K562 (cell line): ENCODE data around the gene GALNT12. TPM values are rescaled to one million over a fixed set of nuclear protein-coding genes. Genes with fewer than 3 reads are reported as not detected.
A peak's percentile ranks its signal among the peaks of the same experiment; 100 is the strongest.

Source experiments
- ATAC-seq: fragments of 200-7000 bp; cut with Tn5 transposase; 3 replicates; pipeline ENCODE4 v1.9.1; 2020; ENCODE audit warnings: moderate library complexity
- BruUV-seq: library from RNA; stranded (reverse); fragments of 400-500 nt; replicated peaks from 2 replicates; lab custom pipeline; 2021; lab: Mats Ljungman, UMichigan
- CTCF ChIA-PET: fragments of 300-600 bp; formaldehyde crosslinking; extraction: SDS; loops from one replicate; lab custom pipeline; 2021; ENCODE audit warnings: low intra/inter-chr PET ratio; lab: Yijun Ruan, JAX
- POLR2A ChIA-PET: fragments of 300-600, 350-650 bp; sonication (Branson Sonifier 250); formaldehyde crosslinking; extraction: SDS; loops from one replicate; lab custom pipeline; 2021; ENCODE audit warnings: antibody characterized with exemption, inconsistent platforms; lab: Yijun Ruan, JAX
- DNase-seq, 4 experiments: peaks; one replicate each; pipeline versions ENCODE4 v3.0.0 to v3.0.0-alpha.2; 2011 to 2018; ENCODE audit warnings: low spot score in 3 of 4, mixed read lengths in 3 of 4; ENCODE audit errors: extremely low read depth in 1 of 4
- FAIRE-seq: peaks from 2 replicates; lab custom pipeline; 2011; peaks lifted over from hg19 to GRCh38; lab: Jason Lieb, UNC
- H2AFZ ChIP-seq: 2 replicates; pipeline ENCODE4 v1.6.0; 2011; ENCODE audit warnings: low read depth, low read length, control low read depth, inconsistent platforms
- H3K27ac ChIP-seq: fragments of 200-600 bp; 3 replicates; pipeline ENCODE4 v1.8.0; 2011; ENCODE audit warnings: low read depth, mild to moderate bottlenecking, control low read depth, inconsistent platforms, low read length, moderate library complexity, mixed read lengths; ENCODE audit errors: extremely low read depth
- H3K27me3 ChIP-seq, 2 experiments: fragments of 300-600 bp in 1 of 2; 2 replicates in 1 of 2; 3 replicates in 1 of 2; pipeline versions ENCODE4 v1.6.0 to v1.8.0; 2011; ENCODE audit warnings: inconsistent platforms in 2 of 2, low read length in 2 of 2, mild to moderate bottlenecking in 1 of 2, mixed read lengths in 1 of 2, moderate library complexity in 1 of 2; ENCODE audit not compliant: control insufficient read depth in 2 of 2, insufficient read depth in 2 of 2
- H3K36me3 ChIP-seq: fragments of 300-600 bp; 3 replicates; pipeline ENCODE4 v1.8.0; 2011; ENCODE audit warnings: mild to moderate bottlenecking, low read length, inconsistent platforms; ENCODE audit not compliant: control insufficient read depth, insufficient read depth
- H3K4me1 ChIP-seq, 2 experiments: fragments of 200-600 bp in 1 of 2; replicated peaks in 1 of 2; 2 replicates in 1 of 2; 3 replicates in 1 of 2; pipeline versions ENCODE4 v1.5.1 to v1.8.0; 2011; ENCODE audit warnings: inconsistent platforms in 2 of 2, low read length in 2 of 2, mild to moderate bottlenecking in 1 of 2, mixed read lengths in 1 of 2, moderate library complexity in 1 of 2; ENCODE audit not compliant: control insufficient read depth in 2 of 2, insufficient read depth in 2 of 2
- H3K4me2 ChIP-seq: 2 replicates; pipeline ENCODE4 v1.6.1; 2011; ENCODE audit warnings: low read length, control low read depth, inconsistent platforms, mixed read lengths; ENCODE audit not compliant: insufficient read depth
- H3K4me3 ChIP-seq: fragments of 200-600 bp; sonication (generic), shearing (Covaris generic); 2 replicates; pipeline ENCODE4 v1.5.1; 2016; ENCODE audit warnings: control low read depth, inconsistent platforms
- H3K79me2 ChIP-seq: fragments of 200-600 bp; 3 replicates; pipeline ENCODE4 v1.8.0; 2011; ENCODE audit warnings: low read length, inconsistent platforms; ENCODE audit not compliant: control insufficient read depth, insufficient read depth
- H3K9ac ChIP-seq, 2 experiments: 2 replicates each; pipeline versions ENCODE4 v1.6.0 to v1.6.1; 2011; ENCODE audit warnings: low read depth in 2 of 2, low read length in 2 of 2, control low read depth in 1 of 2, inconsistent platforms in 1 of 2, mild to moderate bottlenecking in 1 of 2, mixed read lengths in 1 of 2; ENCODE audit not compliant: insufficient read depth in 1 of 2
- H3K9me1 ChIP-seq: one replicate; pipeline ENCODE4 v1.6.0; 2011; ENCODE audit warnings: inconsistent platforms, mild to moderate bottlenecking, low read length, moderate library complexity; ENCODE audit not compliant: control insufficient read depth, insufficient read depth
- H3K9me3 ChIP-seq: replicated peaks from 2 replicates; pipeline ENCODE4 v1.5.1; 2011; ENCODE audit warnings: low read depth, low read length, inconsistent platforms; ENCODE audit not compliant: control insufficient read depth, insufficient read depth
- H4K20me1 ChIP-seq: replicated peaks from 2 replicates; pipeline ENCODE4 v1.6.1; 2011; ENCODE audit warnings: low read length, inconsistent platforms, mixed read lengths; ENCODE audit not compliant: control insufficient read depth, insufficient read depth
- BCOR ChIP-seq: fragments of 450-650 bp; IDR thresholded peaks from 2 replicates; pipeline ENCODE4 v1.6.1; 2016
- CREM ChIP-seq: IDR thresholded peaks from 2 replicates; pipeline ENCODE4 v1.6.1; 2014; ENCODE audit warnings: antibody characterized with exemption, low read depth
- EGR1 ChIP-seq: fragments of 450-650 bp; conservative IDR thresholded peaks from 2 replicates; pipeline ENCODE4 v1.6.1; 2017; ENCODE audit warnings: mild to moderate bottlenecking
- NFIC ChIP-seq: fragments of 450-650 bp; IDR thresholded peaks from 2 replicates; pipeline ENCODE4 v1.6.1; 2017; ENCODE audit warnings: mild to moderate bottlenecking, inconsistent platforms
- PHF8 ChIP-seq: fragments of 200-600 bp; sonication (generic); IDR thresholded peaks from 2 replicates; pipeline ENCODE4 v1.6.1; 2012; ENCODE audit warnings: mixed run types, mild to moderate bottlenecking, inconsistent platforms, low read length, moderate library complexity, borderline replicate concordance
- POLR2G ChIP-seq: fragments of 200-400 bp; formaldehyde crosslinking; IDR thresholded peaks from 2 replicates; pipeline ENCODE4 v1.6.1; 2017; ENCODE audit warnings: low read depth, mild to moderate bottlenecking, antibody characterized with exemption, low read length, moderate library complexity
- SMC3 ChIP-seq: conservative IDR thresholded peaks from 2 replicates; pipeline ENCODE4 v1.6.1; 2011; ENCODE audit warnings: low read depth, low read length, improper control_type of control experiment; ENCODE audit not compliant: insufficient read depth
- SP1 ChIP-seq: sonication (generic); formaldehyde crosslinking; IDR thresholded peaks from 2 replicates; pipeline ENCODE4 v1.8.1; 2022; ENCODE audit warnings: mild to moderate bottlenecking, missing genetic modification reagents
- YY1 ChIP-seq, 3 experiments: IDR thresholded peaks; 2 replicates each; pipeline ENCODE4 v1.6.1; 2011; ENCODE audit warnings: low read length in 2 of 3, mild to moderate bottlenecking in 2 of 3, moderate library complexity in 2 of 3, borderline replicate concordance in 1 of 3, control low read depth in 1 of 3, low read depth in 1 of 3; ENCODE audit not compliant: insufficient read depth in 3 of 3, insufficient replicate concordance in 2 of 3, control insufficient read depth in 1 of 3, insufficient read length in 1 of 3; ENCODE audit errors: extremely low read depth in 1 of 3
- WGBS: fragments of 100-300 bp; shearing (Covaris generic); methylation state at CpG from one replicate; pipeline ENCODE4 v1.1.6; 2016; ENCODE audit warnings: low coverage, mixed read lengths; ENCODE audit not compliant: insufficient coverage; ENCODE audit errors: missing lambda C conversion rate; 5-methylcytosine and 5-hydroxymethylcytosine counted together
- in situ Hi-C: fragments of 300-500 bp; cut with MboI; formaldehyde crosslinking; loops from 4 replicates; pipeline ENCODE4 v1.15.0; 2018; ENCODE audit warnings: inconsistent platforms, mixed read lengths
- intact Hi-C: fragments of 100-400 bp; cut with micrococcal nuclease; formaldehyde crosslinking; loops from 2 replicates; pipeline ENCODE4 v1.14.2; 2022
- polyA plus RNA-seq, 8 experiments: library from polyadenylated mRNA; depleted of rRNA in 4 of 8; stranded (reverse) in 5 of 8; unstranded in 3 of 8; fragments of >200 nt; fragmentation: Nextera tagmentation in 2 of 8; fragmentation: Illumina TruSeq in 1 of 8; extraction: Ambion mirVana in 2 of 8; extraction: Trizol in 1 of 8; gene quantifications; 2 replicates each; pipeline versions ENCODE4 v1.2.1 to v1.2.3, GENCODE V29; 2011 to 2014; ENCODE audit warnings: inconsistent platforms in 1 of 8, missing spikeins in 1 of 8
- total RNA-seq, 7 experiments: library from RNA; depleted of rRNA in 6 of 7; stranded (reverse); fragments of >200 nt in 6 of 7; fragmentation: Illumina TruSeq in 2 of 7; extraction: Trizol in 2 of 7; gene quantifications; 2 replicates each; pipeline versions ENCODE4 v1.2.1 to v1.2.3, GENCODE V29; 2011 to 2021; ENCODE audit warnings: low replicate concordance in 1 of 7
- TF ChIP-seq, protein P1 (sequence below): fragments of 450-650 bp; IDR thresholded peaks from 2 replicates; pipeline ENCODE4 v1.6.1; 2016; ENCODE audit warnings: mild to moderate bottlenecking, moderate library complexity

Gene GALNT12
- total and polyA plus RNA-seq, 9 of the 15 experiments (the other 6 are each of a cell fraction or from before 2014, with no cell fraction given), result 29.7 to 82.9 (median 44.2) TPM

DNA sequence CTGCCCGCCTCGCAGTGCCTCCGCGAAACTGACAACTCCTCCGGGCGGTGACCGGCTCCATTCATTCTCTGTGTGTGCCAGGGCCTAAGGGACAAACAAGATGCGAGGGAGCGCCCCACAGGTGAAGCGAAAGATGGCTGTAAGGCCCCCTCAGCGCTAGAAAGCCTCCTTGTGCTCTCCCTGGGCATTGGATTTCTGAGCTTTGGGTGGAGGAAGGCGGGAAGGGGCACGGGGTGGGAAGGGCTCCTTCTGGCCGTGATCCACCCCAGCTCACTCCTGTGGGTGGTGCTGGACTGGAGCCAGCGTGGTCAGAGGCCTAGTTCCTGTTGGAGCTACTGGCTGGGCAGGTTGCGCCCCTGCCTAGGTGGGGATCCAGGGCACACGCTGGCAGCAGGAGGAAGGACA, 943 bp downstream of the GALNT12 start:
- no peaks in the 10 kb centered on the region; the same call in 1 of the 2 replicates for H3K9me3 ChIP-seq
- ChIA-PET CTCF (interaction anchor here (0.6 kb wide), 1 partner anchor 8 kb away, joined by 5 read pairs; no protein-coding TSS in a partner anchor), POLR2A (interaction anchor here (0.6 to 2.3 kb wide), 10 partner anchors 9 to 1212 kb away, joined by 3 to 8 read pairs (median 4); partner anchors contain the start of gene ANKS6)
- peak; percentile 58 for ATAC-seq
- no peak for FAIRE-seq
- BruUV-seq, result no TSS peak
- WGBS, result 7% methylated on average over 17 of the region's 17 CpGs
- H2AFZ ChIP-seq, result peak overlapping the region; percentile 11
- H3K27me3 ChIP-seq, result no peaks in the 10 kb centered on the region
- H3K79me2 ChIP-seq, result peaks cover 47% of the 10 kb centered on the region
- H3K4me3 ChIP-seq, result peak overlapping the region; percentile 66
- peak overlapping the region; percentile 59 for H3K27ac ChIP-seq
- no peaks in the 10 kb centered on the region for H3K9me1 ChIP-seq
- DNase-seq, result peak; percentile 61 to 75 (median 64)
- H4K20me1 ChIP-seq, result no peaks in the 10 kb centered on the region
- H3K9ac ChIP-seq, result peak overlapping the region; percentile 60 to 94
- H3K4me1 ChIP-seq, result peaks cover 31 to 55% of the 10 kb centered on the region in 2 experiments
- peaks cover 12% of the 10 kb centered on the region; the same call in 2 of the 3 replicates for H3K36me3 ChIP-seq
- in situ Hi-C loops, result no loop called here
- intact Hi-C loops, result loop anchor here (1.0 to 5.0 kb wide), 4 partner anchors 25 to 269 kb away; no protein-coding TSS in a partner anchor
- H3K4me2 ChIP-seq, result peak overlapping the region; percentile 81
- TF ChIP-seq NFIC (peak; percentile 93), SMC3 (no peak), CREM (0 out of 2 replicates have a peak, but pooled peaks have one; percentile 13), BCOR (no peak), POLR2G (peak; percentile 39; the same call in 1 of the 2 replicates), SP1 (no peak), EGR1 (peak; percentile 51), PHF8 (0 out of 2 replicates have a peak, but pooled peaks have one; percentile 13), YY1 (IDR thresholded peaks at IDR 0.05; ENCODE audit: borderline replicate concordance in 1 of 3, control insufficient read depth in 1 of 3, extremely low read depth in 1 of 3, insufficient read depth in 3 of 3, insufficient read length in 1 of 3, insufficient replicate concordance in 2 of 3, low read depth in 1 of 3, low read length in 2 of 3) (peak in 2 of 3 experiments; percentile 12 to 33)
- TF ChIP-seq, protein P1, sequence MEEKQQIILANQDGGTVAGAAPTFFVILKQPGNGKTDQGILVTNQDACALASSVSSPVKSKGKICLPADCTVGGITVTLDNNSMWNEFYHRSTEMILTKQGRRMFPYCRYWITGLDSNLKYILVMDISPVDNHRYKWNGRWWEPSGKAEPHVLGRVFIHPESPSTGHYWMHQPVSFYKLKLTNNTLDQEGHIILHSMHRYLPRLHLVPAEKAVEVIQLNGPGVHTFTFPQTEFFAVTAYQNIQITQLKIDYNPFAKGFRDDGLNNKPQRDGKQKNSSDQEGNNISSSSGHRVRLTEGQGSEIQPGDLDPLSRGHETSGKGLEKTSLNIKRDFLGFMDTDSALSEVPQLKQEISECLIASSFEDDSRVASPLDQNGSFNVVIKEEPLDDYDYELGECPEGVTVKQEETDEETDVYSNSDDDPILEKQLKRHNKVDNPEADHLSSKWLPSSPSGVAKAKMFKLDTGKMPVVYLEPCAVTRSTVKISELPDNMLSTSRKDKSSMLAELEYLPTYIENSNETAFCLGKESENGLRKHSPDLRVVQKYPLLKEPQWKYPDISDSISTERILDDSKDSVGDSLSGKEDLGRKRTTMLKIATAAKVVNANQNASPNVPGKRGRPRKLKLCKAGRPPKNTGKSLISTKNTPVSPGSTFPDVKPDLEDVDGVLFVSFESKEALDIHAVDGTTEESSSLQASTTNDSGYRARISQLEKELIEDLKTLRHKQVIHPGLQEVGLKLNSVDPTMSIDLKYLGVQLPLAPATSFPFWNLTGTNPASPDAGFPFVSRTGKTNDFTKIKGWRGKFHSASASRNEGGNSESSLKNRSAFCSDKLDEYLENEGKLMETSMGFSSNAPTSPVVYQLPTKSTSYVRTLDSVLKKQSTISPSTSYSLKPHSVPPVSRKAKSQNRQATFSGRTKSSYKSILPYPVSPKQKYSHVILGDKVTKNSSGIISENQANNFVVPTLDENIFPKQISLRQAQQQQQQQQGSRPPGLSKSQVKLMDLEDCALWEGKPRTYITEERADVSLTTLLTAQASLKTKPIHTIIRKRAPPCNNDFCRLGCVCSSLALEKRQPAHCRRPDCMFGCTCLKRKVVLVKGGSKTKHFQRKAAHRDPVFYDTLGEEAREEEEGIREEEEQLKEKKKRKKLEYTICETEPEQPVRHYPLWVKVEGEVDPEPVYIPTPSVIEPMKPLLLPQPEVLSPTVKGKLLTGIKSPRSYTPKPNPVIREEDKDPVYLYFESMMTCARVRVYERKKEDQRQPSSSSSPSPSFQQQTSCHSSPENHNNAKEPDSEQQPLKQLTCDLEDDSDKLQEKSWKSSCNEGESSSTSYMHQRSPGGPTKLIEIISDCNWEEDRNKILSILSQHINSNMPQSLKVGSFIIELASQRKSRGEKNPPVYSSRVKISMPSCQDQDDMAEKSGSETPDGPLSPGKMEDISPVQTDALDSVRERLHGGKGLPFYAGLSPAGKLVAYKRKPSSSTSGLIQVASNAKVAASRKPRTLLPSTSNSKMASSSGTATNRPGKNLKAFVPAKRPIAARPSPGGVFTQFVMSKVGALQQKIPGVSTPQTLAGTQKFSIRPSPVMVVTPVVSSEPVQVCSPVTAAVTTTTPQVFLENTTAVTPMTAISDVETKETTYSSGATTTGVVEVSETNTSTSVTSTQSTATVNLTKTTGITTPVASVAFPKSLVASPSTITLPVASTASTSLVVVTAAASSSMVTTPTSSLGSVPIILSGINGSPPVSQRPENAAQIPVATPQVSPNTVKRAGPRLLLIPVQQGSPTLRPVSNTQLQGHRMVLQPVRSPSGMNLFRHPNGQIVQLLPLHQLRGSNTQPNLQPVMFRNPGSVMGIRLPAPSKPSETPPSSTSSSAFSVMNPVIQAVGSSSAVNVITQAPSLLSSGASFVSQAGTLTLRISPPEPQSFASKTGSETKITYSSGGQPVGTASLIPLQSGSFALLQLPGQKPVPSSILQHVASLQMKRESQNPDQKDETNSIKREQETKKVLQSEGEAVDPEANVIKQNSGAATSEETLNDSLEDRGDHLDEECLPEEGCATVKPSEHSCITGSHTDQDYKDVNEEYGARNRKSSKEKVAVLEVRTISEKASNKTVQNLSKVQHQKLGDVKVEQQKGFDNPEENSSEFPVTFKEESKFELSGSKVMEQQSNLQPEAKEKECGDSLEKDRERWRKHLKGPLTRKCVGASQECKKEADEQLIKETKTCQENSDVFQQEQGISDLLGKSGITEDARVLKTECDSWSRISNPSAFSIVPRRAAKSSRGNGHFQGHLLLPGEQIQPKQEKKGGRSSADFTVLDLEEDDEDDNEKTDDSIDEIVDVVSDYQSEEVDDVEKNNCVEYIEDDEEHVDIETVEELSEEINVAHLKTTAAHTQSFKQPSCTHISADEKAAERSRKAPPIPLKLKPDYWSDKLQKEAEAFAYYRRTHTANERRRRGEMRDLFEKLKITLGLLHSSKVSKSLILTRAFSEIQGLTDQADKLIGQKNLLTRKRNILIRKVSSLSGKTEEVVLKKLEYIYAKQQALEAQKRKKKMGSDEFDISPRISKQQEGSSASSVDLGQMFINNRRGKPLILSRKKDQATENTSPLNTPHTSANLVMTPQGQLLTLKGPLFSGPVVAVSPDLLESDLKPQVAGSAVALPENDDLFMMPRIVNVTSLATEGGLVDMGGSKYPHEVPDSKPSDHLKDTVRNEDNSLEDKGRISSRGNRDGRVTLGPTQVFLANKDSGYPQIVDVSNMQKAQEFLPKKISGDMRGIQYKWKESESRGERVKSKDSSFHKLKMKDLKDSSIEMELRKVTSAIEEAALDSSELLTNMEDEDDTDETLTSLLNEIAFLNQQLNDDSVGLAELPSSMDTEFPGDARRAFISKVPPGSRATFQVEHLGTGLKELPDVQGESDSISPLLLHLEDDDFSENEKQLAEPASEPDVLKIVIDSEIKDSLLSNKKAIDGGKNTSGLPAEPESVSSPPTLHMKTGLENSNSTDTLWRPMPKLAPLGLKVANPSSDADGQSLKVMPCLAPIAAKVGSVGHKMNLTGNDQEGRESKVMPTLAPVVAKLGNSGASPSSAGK, result peak; percentile 19; the same call in 1 of the 2 replicates
